Putamen (tissue), 1 donor: Measurements from ENCODE around the gene TP53AIP1.
A peak's percentile ranks its signal among the peaks of the same experiment; 100 is the strongest.

Experiments
- DNase-seq: peaks from one replicate; pipeline ENCODE4 v3.0.0-alpha.2; 2016; ENCODE audit warnings: low spot score

The TP53AIP1 gene

DNA sequence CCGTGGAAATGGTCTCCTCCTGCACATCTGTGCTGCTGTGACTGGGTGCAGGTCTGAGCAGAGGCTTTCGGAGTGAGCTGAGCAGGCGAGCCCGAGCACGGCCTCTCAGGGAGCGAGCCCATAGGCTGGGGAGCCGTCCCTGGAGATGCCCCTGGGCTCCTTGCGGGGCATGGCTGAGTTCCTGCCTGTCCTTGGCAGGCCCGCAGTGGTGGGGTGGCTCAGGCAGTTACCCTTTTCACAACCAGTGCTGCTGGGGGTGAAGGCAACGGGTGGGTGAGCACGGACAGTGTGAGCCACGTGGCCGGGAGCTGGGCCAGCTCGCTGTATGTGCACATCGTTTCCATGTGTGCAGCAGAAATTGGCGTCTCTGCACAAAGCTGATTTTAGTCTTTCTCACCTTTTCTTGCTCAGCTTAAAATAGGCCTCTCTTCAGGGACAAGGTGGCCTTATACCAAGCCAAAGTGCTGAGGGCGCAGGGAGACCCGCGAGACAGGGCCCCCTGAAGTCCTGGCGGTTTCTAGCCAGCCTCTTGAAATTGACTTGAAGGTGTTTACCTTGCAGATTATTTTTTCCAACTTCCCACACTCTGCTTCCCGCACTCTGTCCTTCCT lies at the start of gene TP53AIP1:
TP53AIP1 (minus strand) TSS at position 55 of the 611 bp plus-strand sequence. CDS start 5,053 bp downstream, outside the sequence.
- DNase-seq: no peak

DNA sequence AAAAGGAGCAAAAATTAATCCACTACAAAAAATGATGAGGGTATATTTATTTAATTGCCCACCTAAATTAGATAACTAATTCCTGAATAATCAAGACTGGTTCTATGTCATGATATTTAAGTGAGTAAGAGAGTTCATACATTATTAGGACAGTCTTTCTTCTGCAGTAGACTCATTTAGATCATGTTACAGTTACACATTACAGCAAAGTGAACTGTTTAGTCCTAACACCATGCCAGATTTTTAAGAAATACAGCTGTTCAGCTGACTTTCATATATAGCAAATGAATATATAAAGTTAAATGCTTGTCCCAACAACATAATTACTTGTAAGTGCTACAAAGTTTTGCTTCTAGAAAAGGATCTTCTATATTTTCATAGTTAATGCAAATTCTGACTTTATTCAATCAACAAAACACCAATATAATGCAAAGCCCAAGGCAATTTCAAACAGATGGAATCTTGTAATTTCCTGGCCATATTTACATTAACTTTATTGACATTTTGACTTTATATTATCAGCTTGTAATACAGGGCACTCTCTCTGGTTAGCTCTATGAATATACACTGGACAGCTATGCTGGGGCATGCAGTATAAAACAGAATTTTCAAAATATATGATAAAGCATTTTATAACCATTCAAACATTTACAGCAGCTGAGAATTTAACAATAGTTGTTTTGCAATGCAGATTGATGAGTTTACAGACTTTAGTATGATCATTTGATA lies 45.7 kb upstream of the TP53AIP1 start:
- no peak for DNase-seq

GRCh38 chr11:128985880-128986279 lies 43.2 kb upstream of the TP53AIP1 start:
- no peak for DNase-seq

- no peak for DNase-seq
These were observed 40.4 kb upstream of the TP53AIP1 start for GRCh38 chr11:128983023-128983422.

DNA sequence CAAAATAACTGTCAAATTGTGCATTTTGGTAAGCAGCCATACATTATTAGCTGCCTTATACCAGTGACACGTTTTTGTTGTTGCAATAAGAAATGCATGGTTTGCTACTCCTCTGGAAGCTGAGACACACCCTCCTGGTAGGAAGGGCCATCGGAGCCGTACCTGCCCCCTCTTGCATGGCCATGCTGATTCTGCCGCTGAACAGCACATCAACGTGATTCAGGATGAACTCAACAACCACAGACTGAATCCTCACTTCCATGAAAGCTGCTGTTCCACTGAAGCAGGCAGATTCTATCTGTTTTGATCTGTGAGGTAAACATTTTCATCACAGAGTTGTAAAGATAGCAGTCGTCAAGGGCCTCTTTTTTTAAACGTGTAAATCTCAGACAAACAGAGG lies 38.6 kb upstream of the TP53AIP1 start:
- DNase-seq: no peak

DNA sequence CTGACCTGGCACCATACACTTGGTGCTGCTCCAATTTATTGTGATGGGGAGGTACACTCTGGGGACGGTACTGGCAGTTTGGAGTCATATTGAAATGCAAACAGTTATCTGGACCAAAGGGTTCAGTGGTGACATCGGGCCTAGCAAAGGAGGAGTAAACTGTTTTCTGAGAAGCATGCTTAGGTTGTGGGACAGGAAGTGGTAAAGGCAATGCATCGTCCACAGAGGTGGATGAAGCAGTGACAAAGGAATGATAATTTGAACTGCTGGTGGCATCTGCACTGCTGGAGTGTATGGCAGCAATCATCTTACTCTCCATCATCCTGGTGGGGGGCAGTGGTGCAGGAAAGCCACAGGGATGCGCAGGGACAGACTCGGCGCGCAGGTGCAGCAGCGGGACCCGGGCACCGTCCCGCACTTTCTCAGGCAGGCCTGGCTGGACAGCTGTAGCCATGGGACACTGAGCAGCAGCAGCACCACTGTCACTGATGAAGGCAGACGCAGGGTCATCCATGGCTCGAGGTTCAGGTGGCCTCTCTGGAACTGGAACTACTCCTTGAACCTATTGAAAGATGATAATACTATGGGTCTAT lies 28.0 kb upstream of the TP53AIP1 start:
- DNase-seq: no peak

DNA sequence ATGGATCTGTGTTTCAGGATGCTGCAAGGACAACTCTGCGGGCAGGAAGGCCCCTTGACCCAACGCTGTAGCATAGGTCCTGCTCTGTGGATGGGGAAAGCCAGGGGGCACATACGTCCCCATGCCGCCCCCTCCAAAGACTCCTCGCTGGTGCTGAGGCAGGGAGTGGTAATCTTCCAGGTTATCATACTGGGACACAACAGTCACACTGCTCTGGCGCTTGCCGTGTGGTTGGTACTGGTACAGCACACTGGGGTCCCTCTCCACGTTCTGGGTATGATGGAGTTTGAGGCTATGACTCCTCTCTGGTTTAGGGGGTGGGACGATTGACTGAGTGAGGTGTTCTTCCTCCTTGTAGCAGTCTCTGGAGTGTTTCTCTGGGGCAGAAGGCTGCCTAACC lies 26.2 kb upstream of the TP53AIP1 start:
- DNase-seq: no peak

- no peak for DNase-seq
These were observed 24.9 kb upstream of the TP53AIP1 start for GRCh38 chr11:128967578-128967977.

DNA sequence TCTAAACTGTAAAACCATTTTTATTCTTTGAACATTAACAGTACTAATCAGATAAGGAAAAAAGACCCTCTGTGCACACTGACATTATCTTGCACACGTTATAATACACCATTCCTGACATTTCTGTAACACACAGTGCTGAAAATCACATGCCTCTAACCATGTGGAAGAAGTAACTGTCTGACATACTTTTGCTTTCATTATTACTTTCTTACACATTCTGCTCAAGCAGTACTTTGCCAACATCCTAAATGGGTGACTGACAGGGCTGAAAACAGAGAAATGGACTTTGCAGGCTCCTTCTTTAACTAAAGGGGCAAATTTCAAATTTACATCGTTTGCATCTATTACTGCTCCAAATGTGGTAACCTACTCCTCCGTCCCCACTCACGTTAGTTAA lies 22.8 kb upstream of the TP53AIP1 start:
- no peak for DNase-seq

DNA sequence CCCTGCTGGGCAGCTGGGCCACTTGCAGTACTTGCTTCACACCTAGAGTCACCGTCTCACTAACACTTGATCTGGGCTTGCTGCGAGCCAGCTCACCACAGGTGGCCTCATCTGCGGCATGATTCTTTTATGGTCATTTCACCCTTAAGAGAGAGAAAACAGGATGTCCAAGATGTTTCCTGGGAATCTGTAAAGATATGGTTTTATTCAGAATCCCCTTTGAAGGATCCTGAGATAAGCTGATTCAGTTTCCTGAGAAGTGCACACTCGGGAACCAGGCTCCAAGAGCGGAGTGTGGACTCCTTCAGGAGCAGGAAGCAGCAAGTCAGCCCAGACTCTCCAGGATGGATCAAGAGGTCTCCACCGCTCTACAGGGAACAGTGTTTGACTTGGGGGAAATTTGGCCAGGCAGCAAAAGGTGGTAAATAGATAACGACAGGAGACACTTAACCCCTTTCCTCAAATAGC lies 21.8 kb upstream of the TP53AIP1 start:
- no peak for DNase-seq

DNA sequence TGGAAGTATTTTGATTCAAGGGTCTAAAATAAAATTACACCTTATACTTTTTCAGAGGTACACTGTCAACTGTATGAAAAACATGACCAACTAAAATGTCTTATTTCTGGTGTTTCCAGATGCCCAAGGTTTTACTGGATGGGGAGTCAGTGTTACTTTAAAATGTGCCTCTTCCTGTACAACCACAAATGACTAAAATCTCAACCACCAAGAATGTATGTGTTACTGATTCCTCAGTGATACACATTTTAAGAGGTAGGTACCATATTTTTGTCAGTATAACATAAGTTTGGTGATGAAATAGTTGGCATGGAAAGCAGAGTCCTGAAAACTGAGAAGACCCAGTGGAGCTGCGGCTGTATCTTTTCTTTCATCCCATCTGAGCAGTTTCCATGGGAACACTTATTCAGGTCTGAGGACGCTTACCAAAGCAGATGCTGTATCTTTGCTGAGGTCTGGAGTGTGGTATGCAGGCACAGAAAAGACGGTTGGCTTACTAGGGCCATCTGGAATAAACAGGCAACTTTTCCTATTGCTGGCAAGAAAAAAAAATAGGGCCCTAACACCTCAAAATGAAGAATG lies 21.2 kb upstream of the TP53AIP1 start:
- DNase-seq: no peak

DNA sequence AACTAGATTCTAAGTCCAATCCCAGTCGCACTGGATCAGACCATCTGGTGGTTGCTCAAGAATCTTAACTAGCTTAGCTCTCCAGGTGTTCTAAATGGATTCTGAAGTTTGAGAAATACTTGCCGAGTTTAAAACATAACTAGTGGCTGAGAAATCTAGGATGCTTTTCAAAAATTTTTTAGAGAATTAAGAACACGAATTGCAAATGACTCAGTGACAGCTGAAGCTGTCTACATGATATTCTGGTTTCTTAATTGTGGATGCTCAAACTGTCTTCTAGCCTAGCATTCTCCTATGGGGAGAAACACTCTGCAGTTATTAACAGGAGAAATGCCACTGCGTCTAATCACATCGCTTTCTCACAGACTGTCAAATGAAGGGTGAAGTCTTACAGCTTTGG lies 20.2 kb upstream of the TP53AIP1 start:
- DNase-seq: no peak

GRCh38 chr11:128961645-128962044 lies 19.0 kb upstream of the TP53AIP1 start:
- DNase-seq: no peak

DNA sequence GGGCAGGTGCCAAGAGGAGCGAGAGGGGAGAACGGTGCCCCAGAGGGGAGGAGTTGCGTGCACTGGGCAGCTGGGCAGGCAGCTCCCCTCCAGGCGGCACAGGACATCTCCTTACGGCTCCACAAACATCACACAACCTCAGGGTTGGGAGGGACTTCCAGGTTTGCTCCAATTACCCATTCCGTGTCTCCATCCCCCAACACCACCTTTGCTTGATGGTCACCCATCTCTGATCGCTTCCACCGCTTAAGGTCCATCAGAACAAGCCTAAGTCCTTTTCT lies 14.5 kb upstream of the TP53AIP1 start:
- no peak for DNase-seq

- peak; percentile 59 for DNase-seq
These were observed 13.9 kb upstream of the TP53AIP1 start for GRCh38 chr11:128956401-128957201.

GRCh38 chr11:128955636-128956035 lies 13.0 kb upstream of the TP53AIP1 start:
- no peak for DNase-seq

DNA sequence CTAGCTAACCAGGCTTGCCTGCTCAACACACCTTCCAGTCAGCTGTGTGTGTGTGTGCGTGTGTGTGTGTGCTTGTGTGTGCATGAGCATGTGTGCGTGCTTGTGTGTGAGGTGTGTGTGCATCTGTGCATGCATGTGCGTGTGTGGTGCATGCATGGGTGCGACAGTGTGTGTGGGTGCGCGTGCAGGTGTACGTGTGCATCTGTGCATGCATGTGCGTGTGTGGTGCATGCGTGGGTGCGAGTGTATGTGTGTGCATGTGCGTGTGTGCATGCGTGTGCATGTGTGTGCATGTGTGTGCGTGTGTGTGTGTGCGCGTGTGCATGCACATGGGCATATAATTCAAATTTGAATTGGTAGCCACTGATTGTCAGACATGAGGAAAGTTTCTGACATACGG lies 10.5 kb upstream of the TP53AIP1 start:
- DNase-seq: no peak

DNA sequence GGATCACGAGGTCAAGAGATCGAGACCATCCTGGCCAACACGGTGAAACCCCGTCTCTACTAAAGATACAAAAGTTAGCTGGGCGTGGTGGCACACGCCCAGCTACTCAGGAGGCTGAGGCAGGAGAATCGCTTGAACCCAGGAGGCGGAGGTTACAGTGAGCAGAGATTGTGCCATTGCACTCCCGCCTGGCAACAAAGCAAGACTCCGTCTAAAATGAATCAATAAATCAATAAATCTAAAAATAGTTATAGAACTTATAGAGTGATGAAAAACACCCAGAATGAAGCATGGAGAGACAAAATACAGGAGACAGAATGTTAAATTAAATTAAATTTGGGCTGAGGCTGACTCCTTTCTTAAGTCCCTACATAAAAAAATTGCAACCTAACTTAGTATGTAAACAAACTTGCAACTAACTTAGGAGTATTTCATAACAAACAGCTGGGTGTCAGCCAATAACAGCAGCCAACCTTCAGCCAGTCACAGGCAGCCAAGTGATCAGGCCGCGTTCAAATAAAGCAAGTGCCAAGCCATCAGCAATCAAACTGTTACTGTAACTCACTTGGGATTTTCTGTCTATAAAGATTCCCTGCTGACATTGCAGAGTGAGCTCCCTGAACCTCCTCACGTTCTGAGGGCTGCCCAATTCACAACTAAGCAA lies 7.3 kb upstream of the TP53AIP1 start:
- DNase-seq: no peak

- no peak for DNase-seq
These were observed 5.9 kb upstream of the TP53AIP1 start for GRCh38 chr11:128948583-128948982.

DNA sequence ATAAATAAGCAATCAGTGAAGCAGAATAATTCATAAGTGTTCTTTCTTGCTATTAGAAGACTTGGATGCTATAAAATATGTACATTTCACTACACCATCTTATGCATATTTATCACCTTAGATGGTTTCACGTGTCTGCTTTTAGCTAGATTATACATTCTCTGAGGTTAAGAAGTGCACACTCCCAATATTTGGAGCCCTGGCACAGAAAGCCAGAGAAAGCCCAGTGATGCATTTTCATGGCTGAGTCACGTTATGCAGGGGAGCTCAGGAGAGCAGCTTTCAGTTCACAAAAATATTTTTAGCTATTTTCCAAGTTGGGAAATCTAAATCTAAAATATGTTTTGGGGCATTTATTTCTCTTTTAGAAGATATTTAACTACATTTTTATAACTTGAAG lies 5.1 kb upstream of the TP53AIP1 start:
- no peak for DNase-seq

DNA sequence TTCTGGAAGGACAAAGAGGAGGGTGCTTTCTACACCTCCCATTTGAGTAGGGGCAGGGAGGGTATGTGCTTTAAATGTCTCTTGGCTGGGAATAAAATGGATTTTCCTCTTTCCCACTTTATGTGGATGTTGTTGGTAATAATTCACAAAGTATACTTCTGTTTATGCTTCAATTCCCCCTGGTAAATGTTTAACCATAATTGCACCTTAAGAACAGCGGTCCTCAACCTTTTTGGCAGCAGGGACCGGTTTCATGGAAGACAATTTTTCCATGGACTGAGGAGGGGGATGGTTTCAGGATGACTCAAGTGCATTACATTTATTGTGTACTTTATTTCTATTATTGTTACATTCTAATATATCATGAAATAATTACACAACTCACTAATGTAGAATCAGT lies 4.0 kb upstream of the TP53AIP1 start:
- DNase-seq: no peak

DNA sequence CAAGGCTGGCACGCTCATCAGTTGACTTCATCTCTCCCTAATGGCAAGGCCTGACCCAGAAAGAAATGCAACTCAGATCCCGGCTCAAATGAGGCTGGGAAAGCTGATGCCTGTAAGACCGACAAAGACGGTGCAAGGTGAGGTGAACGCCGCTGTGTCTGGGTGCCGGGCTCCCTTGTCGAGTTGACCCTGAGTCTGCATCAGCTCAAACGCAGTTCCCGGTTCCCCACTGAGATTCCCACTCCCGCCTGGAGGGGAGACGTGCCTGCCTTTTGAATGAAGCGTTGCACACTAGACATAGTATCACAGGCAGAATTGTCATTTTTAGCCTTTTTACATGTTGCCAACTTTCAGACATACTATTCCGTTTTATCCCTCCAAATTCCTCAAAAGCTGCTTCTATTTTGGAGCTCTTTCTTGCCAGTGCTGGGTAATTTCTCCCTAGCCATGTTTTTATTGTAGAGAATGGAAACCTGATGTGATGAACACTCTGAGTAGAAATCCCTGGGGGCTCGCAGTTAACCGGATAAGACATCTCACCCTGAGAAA lies 831 bp upstream of the TP53AIP1 start:
- DNase-seq: no peak
